ENCODE data around the gene CEACAM20. TPM values are rescaled to one million over a fixed set of nuclear protein-coding genes. Genes with fewer than 3 reads are reported as not detected.

The CEACAM20 gene
- total and polyA plus RNA-seq, 2 experiments from 2014 or later: not detected

DNA sequence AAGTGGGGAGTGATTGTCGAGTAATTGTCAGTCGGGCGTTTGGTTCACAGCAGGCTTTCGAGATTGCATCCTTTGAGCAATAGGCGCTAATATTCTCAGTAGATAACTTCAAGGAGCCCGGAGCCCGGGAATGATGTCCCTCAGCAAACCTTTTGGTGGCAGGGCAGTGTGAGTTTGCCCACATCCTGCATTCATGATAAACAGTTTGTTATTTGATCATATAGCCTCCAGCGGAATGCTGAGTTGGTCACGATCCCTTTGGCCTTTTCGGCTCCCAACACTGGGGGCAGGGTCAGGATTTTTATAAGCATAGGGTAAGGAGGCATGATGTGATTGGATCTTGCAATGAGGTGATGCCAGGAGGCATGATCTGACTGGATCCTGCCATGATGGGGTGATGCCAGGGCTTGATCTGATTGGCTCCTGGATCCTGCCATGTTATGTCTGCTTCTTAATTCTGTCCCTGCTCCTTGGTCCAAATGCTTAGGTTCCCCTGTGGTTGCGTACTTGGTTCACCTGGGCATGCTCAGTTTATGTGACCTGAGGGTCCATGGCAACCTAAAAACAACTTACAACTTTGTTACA is 45.7 kb upstream of the CEACAM20 start (continued):
- TF ChIP-seq, protein P1, sequence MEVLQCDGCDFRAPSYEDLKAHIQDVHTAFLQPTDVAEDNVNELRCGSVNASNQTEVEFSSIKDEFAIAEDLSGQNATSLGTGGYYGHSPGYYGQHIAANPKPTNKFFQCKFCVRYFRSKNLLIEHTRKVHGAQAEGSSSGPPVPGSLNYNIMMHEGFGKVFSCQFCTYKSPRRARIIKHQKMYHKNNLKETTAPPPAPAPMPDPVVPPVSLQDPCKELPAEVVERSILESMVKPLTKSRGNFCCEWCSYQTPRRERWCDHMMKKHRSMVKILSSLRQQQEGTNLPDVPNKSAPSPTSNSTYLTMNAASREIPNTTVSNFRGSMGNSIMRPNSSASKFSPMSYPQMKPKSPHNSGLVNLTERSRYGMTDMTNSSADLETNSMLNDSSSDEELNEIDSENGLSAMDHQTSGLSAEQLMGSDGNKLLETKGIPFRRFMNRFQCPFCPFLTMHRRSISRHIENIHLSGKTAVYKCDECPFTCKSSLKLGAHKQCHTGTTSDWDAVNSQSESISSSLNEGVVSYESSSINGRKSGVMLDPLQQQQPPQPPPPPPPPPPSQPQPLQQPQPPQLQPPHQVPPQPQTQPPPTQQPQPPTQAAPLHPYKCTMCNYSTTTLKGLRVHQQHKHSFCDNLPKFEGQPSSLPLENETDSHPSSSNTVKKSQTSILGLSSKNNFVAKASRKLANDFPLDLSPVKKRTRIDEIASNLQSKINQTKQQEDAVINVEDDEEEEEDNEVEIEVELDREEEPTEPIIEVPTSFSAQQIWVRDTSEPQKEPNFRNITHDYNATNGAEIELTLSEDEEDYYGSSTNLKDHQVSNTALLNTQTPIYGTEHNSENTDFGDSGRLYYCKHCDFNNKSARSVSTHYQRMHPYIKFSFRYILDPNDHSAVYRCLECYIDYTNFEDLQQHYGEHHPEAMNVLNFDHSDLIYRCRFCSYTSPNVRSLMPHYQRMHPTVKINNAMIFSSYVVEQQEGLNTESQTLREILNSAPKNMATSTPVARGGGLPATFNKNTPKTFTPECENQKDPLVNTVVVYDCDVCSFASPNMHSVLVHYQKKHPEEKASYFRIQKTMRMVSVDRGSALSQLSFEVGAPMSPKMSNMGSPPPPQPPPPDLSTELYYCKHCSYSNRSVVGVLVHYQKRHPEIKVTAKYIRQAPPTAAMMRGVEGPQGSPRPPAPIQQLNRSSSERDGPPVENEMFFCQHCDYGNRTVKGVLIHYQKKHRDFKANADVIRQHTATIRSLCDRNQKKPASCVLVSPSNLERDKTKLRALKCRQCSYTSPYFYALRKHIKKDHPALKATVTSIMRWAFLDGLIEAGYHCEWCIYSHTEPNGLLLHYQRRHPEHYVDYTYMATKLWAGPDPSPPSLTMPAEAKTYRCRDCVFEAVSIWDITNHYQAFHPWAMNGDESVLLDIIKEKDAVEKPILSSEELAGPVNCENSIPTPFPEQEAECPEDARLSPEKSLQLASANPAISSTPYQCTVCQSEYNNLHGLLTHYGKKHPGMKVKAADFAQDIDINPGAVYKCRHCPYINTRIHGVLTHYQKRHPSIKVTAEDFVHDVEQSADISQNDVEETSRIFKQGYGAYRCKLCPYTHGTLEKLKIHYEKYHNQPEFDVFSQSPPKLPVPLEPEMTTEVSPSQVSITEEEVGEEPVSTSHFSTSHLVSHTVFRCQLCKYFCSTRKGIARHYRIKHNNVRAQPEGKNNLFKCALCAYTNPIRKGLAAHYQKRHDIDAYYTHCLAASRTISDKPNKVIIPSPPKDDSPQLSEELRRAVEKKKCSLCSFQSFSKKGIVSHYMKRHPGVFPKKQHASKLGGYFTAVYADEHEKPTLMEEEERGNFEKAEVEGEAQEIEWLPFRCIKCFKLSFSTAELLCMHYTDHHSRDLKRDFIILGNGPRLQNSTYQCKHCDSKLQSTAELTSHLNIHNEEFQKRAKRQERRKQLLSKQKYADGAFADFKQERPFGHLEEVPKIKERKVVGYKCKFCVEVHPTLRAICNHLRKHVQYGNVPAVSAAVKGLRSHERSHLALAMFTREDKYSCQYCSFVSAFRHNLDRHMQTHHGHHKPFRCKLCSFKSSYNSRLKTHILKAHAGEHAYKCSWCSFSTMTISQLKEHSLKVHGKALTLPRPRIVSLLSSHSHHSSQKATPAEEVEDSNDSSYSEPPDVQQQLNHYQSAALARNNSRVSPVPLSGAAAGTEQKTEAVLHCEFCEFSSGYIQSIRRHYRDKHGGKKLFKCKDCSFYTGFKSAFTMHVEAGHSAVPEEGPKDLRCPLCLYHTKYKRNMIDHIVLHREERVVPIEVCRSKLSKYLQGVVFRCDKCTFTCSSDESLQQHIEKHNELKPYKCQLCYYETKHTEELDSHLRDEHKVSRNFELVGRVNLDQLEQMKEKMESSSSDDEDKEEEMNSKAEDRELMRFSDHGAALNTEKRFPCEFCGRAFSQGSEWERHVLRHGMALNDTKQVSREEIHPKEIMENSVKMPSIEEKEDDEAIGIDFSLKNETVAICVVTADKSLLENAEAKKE (CRISPR knock-in tag; IDR thresholded peaks at IDR 0.05): no peak
- TF ChIP-seq ZNF114 (CRISPR knock-in tag; IDR thresholded peaks at IDR 0.05): no peak
- TF ChIP-seq EZH2phosphoT487 (IDR thresholded peaks at IDR 0.05; ENCODE audit: unreplicated experiment): no peak
- TF ChIP-seq JUNB (IDR thresholded peaks at IDR 0.05; ENCODE audit: unreplicated experiment): no peak
- no peak for TF ChIP-seq CREB1 (CRISPR knock-in tag; IDR thresholded peaks at IDR 0.05; ENCODE audit: low read depth)

DNA sequence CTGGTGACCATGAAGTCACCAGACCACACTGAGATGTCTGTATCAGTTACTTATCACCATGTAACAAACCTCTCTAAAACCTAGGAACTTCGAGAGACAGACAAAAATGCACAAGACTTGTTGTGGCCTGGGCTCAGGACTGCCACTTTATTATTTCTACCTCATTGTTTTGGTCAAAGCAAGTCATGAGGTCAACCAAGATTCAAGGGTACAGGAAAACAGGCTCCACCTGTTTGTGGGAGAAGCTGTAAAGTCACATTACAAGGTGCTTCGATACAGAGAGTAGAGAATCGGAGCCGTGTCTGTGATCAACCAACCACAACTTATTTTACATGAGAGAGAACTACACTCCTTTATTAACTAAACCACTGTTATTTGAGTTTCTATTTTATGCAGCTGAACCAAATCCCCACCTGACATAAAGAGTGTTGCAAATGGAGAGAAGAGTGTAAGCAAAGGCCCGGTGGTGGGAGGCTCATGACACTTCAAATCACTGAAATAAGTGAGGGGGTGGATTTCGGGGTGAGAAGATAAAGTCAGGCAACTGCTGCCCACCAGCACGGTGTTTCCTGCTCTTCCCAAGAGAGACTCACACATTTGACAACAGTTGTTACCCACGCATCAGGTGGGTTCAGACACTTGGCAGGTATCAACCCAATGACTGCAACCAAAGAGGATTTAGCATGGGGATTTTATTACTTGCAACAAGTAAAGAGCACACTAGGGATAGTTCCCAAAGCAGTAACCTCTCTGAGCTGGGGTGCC is 44.9 kb upstream of the CEACAM20 start:
- Histone ChIP-seq H3K27me3 (ENCODE audit: insufficient read depth) (no peaks in the 10 kb centered on the region), H3K9me2 (ENCODE audit: insufficient read depth) (no peaks in the 10 kb centered on the region), H3K4me3 (no peak overlapping the region), H3K36me3 (ENCODE audit: insufficient read depth) (no peaks in the 10 kb centered on the region), H3K79me2 (replicated peaks; ENCODE audit: insufficient read depth) (no peaks in the 10 kb centered on the region), H3K4me1 (ENCODE audit: insufficient read depth) (no peaks in the 10 kb centered on the region), H3K27ac (ENCODE audit: low read depth) (no peak overlapping the region), H2AFZ (peak overlapping the region; percentile 47; the same call in 1 of the 2 replicates), H3K4me2 (no peak overlapping the region), H4K20me1 (replicated peaks; ENCODE audit: insufficient read depth) (no peaks in the 10 kb centered on the region), H3F3A (replicated peaks; ENCODE audit: low read depth) (no peaks in the 10 kb centered on the region)
- H3K27me3 Mint-ChIP-seq (ENCODE audit: insufficient read depth, low read depth, poor library complexity): peaks cover 9% of the 10 kb centered on the region
- H3K9me3 Mint-ChIP-seq: no peaks in the 10 kb centered on the region; the same call in 2 of the 3 replicates
- H3K4me1 Mint-ChIP-seq: 0 out of 3 replicates have a peak, but pooled peaks cover 3% of the 10 kb centered on the region
- DNase-seq (ENCODE audit: low spot score): no peak
- ATAC-seq: no peak
- H3K27ac Mint-ChIP-seq: no peak overlapping the region
- H3K36me3 Mint-ChIP-seq (ENCODE audit: low read depth): no peaks in the 10 kb centered on the region
- no peak overlapping the region for H3K4me3 Mint-ChIP-seq
- TF ChIP-seq EZH2 (IDR thresholded peaks at IDR 0.05; ENCODE audit: low read depth, unreplicated experiment): no peak
- TF ChIP-seq NANOG (IDR thresholded peaks at IDR 0.05; ENCODE audit: borderline replicate concordance): no peak
- no peak for TF ChIP-seq CREB1 (CRISPR knock-in tag; IDR thresholded peaks at IDR 0.05; ENCODE audit: low read depth)
- TF ChIP-seq STAT1 (IDR thresholded peaks at IDR 0.05; ENCODE audit: unreplicated experiment): no peak
- TF ChIP-seq, protein P2, sequence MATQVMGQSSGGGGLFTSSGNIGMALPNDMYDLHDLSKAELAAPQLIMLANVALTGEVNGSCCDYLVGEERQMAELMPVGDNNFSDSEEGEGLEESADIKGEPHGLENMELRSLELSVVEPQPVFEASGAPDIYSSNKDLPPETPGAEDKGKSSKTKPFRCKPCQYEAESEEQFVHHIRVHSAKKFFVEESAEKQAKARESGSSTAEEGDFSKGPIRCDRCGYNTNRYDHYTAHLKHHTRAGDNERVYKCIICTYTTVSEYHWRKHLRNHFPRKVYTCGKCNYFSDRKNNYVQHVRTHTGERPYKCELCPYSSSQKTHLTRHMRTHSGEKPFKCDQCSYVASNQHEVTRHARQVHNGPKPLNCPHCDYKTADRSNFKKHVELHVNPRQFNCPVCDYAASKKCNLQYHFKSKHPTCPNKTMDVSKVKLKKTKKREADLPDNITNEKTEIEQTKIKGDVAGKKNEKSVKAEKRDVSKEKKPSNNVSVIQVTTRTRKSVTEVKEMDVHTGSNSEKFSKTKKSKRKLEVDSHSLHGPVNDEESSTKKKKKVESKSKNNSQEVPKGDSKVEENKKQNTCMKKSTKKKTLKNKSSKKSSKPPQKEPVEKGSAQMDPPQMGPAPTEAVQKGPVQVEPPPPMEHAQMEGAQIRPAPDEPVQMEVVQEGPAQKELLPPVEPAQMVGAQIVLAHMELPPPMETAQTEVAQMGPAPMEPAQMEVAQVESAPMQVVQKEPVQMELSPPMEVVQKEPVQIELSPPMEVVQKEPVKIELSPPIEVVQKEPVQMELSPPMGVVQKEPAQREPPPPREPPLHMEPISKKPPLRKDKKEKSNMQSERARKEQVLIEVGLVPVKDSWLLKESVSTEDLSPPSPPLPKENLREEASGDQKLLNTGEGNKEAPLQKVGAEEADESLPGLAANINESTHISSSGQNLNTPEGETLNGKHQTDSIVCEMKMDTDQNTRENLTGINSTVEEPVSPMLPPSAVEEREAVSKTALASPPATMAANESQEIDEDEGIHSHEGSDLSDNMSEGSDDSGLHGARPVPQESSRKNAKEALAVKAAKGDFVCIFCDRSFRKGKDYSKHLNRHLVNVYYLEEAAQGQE (IDR thresholded peaks at IDR 0.05; ENCODE audit: unreplicated experiment): no peak
- TF ChIP-seq EZH2phosphoT487 (IDR thresholded peaks at IDR 0.05; ENCODE audit: unreplicated experiment): no peak
- TF ChIP-seq, protein P3, sequence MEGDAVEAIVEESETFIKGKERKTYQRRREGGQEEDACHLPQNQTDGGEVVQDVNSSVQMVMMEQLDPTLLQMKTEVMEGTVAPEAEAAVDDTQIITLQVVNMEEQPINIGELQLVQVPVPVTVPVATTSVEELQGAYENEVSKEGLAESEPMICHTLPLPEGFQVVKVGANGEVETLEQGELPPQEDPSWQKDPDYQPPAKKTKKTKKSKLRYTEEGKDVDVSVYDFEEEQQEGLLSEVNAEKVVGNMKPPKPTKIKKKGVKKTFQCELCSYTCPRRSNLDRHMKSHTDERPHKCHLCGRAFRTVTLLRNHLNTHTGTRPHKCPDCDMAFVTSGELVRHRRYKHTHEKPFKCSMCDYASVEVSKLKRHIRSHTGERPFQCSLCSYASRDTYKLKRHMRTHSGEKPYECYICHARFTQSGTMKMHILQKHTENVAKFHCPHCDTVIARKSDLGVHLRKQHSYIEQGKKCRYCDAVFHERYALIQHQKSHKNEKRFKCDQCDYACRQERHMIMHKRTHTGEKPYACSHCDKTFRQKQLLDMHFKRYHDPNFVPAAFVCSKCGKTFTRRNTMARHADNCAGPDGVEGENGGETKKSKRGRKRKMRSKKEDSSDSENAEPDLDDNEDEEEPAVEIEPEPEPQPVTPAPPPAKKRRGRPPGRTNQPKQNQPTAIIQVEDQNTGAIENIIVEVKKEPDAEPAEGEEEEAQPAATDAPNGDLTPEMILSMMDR (conservative IDR thresholded peaks at IDR 0.05; ENCODE audit: low read depth in 2 of 2): no peak
- TF ChIP-seq JUNB (IDR thresholded peaks at IDR 0.05; ENCODE audit: unreplicated experiment): no peak

Measured in GM23338 (cell line).